Activated naive CD8-positive, alpha-beta T cell (primary cell): ENCODE results near the gene C1QTNF7.
A peak's percentile ranks its signal among the peaks of the same experiment; 100 is the strongest.

ENCODE experiments used
- H3K27ac Mint-ChIP-seq: one replicate; pipeline ENCODE4 v1.8.0; 2021; ENCODE audit warnings: mixed read lengths
- H3K27me3 Mint-ChIP-seq: one replicate; pipeline ENCODE4 v1.8.0; 2021; ENCODE audit warnings: mixed read lengths
- H3K36me3 Mint-ChIP-seq: one replicate; pipeline ENCODE4 v1.8.0; 2021; ENCODE audit warnings: mixed read lengths
- H3K4me1 Mint-ChIP-seq: one replicate; pipeline ENCODE4 v1.8.0; 2021; ENCODE audit warnings: low read depth, mixed read lengths
- H3K4me3 Mint-ChIP-seq: one replicate; pipeline ENCODE4 v1.8.0; 2021; ENCODE audit warnings: mild to moderate bottlenecking, mixed read lengths
- H3K9me3 Mint-ChIP-seq: one replicate; pipeline ENCODE4 v1.8.0; 2021; ENCODE audit warnings: low read depth, mixed read lengths

C1QTNF7 gene, protein sequence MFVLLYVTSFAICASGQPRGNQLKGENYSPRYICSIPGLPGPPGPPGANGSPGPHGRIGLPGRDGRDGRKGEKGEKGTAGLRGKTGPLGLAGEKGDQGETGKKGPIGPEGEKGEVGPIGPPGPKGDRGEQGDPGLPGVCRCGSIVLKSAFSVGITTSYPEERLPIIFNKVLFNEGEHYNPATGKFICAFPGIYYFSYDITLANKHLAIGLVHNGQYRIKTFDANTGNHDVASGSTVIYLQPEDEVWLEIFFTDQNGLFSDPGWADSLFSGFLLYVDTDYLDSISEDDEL

DNA sequence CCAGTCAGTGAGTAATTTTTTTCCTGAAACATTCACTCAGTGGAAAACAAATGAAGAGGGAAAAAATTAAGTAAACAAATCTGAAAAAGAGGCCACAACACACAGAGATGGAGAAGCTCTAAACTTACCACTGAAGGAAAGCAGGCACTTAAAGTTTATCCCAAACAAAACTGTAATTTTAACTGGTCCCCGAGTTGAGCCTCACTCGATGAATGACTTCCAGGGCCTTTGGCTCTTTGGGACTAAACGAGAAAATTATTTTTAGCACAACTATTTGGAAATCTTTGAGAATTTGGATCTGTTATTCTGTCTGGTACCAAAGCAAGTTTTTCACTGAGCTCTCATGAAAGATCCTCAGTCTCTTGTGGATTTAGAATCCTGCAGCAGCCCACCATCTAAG is at the start of gene C1QTNF7:
TSS of gene C1QTNF7 (plus strand) at position 333 of the 400 bp plus-strand sequence. CDS start 7,711 bp downstream, outside the sequence.
- Mint-ChIP-seq H3K9me3 (peaks cover 5% of the 10 kb centered on the region), H3K27me3 (no peaks in the 10 kb centered on the region), H3K36me3 (peaks cover 5% of the 10 kb centered on the region), H3K27ac (no peak within 1 kb of the TSS), H3K4me3 (no peak within 1 kb of the TSS), H3K4me1 (no peaks in the 10 kb centered on the region)

DNA sequence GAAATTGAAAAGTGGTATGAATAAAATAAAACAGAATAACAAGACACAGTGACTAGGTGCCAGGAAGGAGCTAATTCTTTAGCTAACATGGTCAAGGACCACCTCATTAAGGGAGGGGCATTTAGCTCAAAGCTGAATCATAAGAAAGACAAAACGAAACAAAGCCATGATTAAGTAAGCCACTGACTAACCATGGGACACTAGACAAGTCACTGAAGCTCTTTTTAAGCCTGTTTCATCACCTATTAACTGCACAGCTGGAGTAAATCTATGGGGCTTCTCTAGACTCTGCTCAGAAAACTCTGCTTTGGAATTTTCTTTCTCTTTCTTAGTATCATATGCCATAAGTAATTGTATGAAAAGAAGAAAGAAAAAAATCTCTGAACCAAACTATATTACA is 49.8 kb upstream of the C1QTNF7 start:
- Mint-ChIP-seq H3K4me1 (peaks cover 20% of the 10 kb centered on the region), H3K9me3 (no peaks in the 10 kb centered on the region), H3K27me3 (no peaks in the 10 kb centered on the region), H3K27ac (no peak overlapping the region), H3K36me3 (peaks cover 5% of the 10 kb centered on the region), H3K4me3 (no peak overlapping the region)

DNA sequence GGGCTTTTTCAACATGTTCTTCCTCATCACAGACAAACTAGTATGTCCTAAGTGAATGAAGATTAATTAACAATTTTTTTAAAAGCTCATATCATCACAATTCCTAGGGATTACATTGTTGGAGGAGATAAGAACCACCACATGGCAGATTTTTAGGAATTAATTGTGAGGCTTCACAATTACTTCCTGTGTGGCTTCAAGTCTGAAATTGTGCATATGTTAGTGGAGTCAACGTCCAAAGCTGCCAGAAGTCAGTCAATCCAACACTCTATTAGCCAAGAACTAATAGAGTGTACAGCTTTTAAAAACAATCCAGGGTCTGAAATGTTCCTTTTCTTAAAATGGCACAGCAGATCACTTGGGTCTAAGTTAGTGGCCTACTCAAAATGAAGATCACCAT is 49.3 kb upstream of the C1QTNF7 start:
- peaks cover 5% of the 10 kb centered on the region for H3K36me3 Mint-ChIP-seq
- H3K27ac Mint-ChIP-seq: no peak overlapping the region
- H3K4me1 Mint-ChIP-seq: peaks cover 20% of the 10 kb centered on the region
- H3K9me3 Mint-ChIP-seq: no peaks in the 10 kb centered on the region
- H3K4me3 Mint-ChIP-seq: no peak overlapping the region
- no peaks in the 10 kb centered on the region for H3K27me3 Mint-ChIP-seq

DNA sequence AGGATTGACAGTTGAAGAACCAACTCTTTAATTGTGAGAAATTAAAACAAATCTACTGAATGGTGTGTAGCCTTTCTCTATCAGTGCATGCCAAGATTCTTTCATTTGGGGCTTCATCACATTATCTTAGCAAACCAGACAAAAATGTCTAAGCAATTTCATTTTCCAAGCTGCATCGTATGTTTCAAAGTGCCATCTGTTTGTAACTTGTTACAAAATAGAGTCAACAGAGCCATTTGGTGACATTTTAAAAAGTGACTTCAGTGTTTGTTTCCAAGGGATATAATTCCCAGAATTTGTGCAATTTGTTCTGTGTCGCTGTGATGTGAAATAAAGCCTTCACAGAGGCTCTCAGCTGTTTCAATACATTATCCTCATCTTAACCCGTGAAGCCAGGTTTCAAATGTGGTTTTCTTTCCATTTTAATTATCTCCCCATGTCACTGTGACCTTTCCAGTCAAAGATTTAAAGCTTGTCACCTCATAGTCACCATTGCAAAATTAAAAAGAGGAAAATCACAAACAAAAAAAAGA is 46.0 kb upstream of the C1QTNF7 start:
- Mint-ChIP-seq H3K27ac (no peak overlapping the region), H3K9me3 (no peaks in the 10 kb centered on the region), H3K27me3 (no peaks in the 10 kb centered on the region), H3K4me1 (peaks cover 1% of the 10 kb centered on the region), H3K36me3 (peaks cover 5% of the 10 kb centered on the region), H3K4me3 (no peak overlapping the region)

DNA sequence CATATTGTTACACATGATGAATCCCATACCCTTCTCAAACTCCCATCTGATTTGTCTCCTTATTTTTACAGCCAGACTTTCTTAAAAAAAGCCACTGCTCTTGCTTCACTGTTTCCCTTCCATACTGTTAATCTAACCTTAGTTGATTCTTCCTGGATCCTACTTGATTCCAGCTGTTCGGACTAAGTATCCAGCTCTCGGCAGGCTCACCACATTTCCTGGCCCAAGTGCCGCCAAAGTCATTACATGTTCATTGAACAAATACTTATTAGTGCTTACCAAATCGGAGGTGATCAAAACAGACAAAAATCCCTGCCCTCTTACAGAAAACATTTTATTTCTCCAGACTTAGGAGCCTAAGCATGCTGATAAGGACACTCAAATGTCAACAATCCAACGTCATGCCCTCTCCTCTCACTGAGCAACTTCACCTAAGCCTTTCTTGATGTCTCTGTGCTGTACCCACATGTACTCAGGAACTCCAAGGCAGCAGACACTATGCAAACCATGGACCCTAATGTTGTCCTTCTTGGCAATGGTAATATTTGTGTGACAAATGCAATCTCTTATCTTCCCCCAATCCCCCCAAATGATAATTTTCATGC is 45.1 kb upstream of the C1QTNF7 start:
- Mint-ChIP-seq H3K4me3 (no peak overlapping the region), H3K27ac (no peak overlapping the region), H3K4me1 (no peaks in the 10 kb centered on the region), H3K9me3 (no peaks in the 10 kb centered on the region), H3K27me3 (no peaks in the 10 kb centered on the region), H3K36me3 (peaks cover 5% of the 10 kb centered on the region)

DNA sequence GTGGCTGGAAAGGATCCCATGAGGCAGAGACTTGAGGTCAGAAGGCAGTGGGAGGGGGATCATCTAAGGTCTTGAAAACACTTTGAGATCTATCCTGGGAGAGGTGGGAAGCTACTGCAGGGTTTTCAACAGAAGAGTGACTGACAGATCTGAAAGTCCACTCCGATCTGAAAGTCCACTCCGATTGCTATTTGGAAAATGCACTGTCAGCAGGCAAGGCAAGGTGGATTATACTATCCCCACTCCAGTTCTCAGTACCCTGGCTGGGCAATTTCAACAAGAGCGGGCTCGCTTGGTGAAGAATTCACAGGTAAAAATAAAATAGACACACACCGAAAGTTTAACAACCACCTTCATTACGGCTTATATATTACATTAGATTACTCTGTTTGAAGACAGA is 42.3 kb upstream of the C1QTNF7 start:
- Mint-ChIP-seq H3K9me3 (no peaks in the 10 kb centered on the region), H3K27me3 (no peaks in the 10 kb centered on the region), H3K27ac (no peak overlapping the region), H3K4me1 (no peaks in the 10 kb centered on the region), H3K36me3 (peaks cover 5% of the 10 kb centered on the region), H3K4me3 (no peak overlapping the region)

DNA sequence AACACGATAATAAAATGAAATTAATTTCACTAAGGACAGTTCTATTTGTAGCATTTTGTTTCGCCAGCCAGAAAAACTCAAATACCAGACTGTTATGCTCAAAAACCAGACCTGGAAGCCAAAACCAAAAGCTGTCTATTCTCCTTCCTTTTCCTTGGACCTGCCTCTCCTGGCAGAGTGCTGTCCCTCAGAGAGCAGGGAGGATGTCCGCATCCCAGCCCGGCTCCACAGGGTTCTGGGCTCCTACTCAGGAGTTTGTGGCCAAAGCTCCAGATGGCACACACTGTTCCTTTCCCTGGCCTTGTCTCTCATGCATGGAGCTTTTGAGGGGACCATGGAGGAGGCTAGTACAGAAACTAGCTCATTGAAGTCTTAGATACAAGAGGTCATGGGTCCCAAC is 41.9 kb upstream of the C1QTNF7 start:
- H3K4me1 Mint-ChIP-seq: no peaks in the 10 kb centered on the region
- no peak overlapping the region for H3K4me3 Mint-ChIP-seq
- no peak overlapping the region for H3K27ac Mint-ChIP-seq
- H3K9me3 Mint-ChIP-seq: no peaks in the 10 kb centered on the region
- no peaks in the 10 kb centered on the region for H3K27me3 Mint-ChIP-seq
- peaks cover 5% of the 10 kb centered on the region for H3K36me3 Mint-ChIP-seq

DNA sequence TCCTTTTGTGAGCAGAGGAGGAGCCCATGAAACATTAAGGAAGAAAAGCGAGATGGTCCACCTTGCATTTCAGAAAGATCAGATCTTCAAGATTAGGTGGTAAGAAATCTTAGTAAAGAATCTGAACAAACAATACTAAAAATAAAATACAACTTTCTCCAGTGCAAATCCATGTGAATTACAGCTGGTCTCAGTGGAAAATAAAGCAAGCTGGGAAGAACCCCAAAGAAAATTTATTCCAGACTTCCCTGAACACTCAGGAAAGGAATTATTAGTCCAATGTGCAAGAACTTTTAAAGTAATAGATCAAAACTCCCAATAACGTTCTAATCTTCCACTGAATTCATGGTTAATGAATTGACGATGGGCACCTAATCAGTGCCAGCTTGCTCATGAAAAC is 37.3 kb upstream of the C1QTNF7 start:
- Mint-ChIP-seq H3K27ac (no peak overlapping the region), H3K36me3 (no peaks in the 10 kb centered on the region), H3K4me3 (no peak overlapping the region), H3K9me3 (no peaks in the 10 kb centered on the region), H3K4me1 (no peaks in the 10 kb centered on the region), H3K27me3 (no peaks in the 10 kb centered on the region)

DNA sequence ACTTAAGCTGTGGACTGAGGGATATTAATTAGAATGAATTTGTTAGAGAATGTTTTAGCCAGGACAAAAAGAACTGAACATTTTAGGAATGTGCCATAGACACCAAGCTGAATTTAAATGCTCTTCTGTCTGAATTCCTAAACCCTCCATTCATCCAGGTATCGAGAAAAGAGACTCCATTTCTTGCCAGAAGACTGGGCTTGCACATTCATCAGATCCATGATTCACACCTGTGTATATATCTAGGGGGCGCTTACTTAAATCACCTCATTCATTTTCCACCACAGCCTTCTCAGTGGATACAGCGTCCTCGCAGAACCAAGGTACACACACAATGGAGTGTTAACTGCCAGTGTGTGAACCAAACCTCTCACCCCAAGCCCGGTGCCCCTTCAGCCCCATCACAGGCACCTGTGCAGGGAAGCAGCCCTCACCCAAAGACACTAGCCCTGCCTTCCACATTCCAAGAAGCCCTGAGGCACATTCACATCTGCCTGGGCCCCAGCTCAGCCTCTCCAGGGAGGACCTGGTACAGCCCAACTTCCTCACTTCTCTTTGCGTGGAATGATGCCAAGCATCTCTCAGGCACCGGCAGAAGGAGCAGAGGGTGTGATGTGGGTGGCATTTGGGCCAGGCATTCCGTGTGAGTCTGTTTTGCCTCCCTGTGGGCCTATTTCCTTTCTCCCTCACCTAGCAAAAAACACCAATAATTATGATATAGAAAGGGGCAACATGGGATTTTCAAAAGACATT is 35.6 kb upstream of the C1QTNF7 start:
- no peaks in the 10 kb centered on the region for H3K27me3 Mint-ChIP-seq

DNA sequence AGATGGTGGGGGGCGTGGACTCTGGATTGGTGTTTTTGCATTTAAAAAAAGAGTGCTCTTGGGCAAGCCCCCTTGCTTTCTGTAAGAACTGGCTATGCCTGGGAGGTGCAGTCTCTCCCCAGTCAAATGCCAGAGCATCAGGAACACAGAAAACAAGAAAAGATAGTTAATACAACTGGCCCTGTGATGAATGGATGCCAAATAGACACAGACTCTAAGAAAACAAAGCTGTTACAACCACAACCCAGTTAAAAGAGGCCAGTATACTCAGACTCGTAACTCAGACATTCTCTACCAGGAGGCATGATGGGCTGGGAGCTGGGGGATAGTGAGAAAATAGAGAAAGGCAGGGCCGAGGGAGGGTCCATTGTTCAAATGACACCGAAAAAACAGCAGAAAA is 32.5 kb upstream of the C1QTNF7 start:
- H3K36me3 Mint-ChIP-seq: no peaks in the 10 kb centered on the region
- H3K9me3 Mint-ChIP-seq: no peaks in the 10 kb centered on the region
- no peaks in the 10 kb centered on the region for H3K27me3 Mint-ChIP-seq
- no peak overlapping the region for H3K27ac Mint-ChIP-seq
- no peak overlapping the region for H3K4me3 Mint-ChIP-seq
- peaks cover 18% of the 10 kb centered on the region for H3K4me1 Mint-ChIP-seq

More for the DNA sequence above, 35.6 kb upstream of the C1QTNF7 start:
- Mint-ChIP-seq H3K4me1 (peaks cover 4% of the 10 kb centered on the region), H3K9me3 (no peaks in the 10 kb centered on the region), H3K27ac (no peak overlapping the region), H3K4me3 (no peak overlapping the region), H3K36me3 (no peaks in the 10 kb centered on the region)

DNA sequence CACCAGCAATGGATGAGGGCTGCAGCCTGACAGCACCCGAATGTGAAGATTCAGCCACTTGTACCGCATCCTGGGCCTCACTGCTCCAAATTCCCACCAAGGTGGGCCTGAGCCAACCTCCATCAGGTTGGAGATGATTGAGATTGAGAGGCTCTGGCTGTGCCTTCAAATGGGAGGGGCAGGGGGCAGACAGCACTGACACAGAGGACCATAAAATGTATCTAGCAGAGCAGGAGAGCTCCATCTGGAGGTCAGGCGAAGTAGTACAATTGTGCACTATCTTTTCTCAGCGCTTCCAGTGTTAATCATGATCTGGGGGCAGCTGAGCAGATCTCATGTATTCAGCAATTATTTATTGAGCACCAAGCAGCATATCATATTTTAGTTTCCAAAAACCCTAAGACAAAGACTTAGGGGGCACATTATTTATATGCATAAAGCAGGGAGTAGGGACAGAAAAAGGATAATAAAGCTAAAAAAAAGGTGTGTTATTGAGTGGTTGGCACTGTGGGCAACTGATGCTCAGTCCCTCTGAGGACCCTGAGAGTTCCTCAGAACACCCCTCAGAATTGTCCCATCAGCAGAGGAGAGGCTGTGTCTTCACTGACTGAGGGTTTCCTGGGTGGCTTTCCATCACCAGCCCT is 31.6 kb upstream of the C1QTNF7 start:
- Mint-ChIP-seq H3K4me3 (no peak overlapping the region), H3K36me3 (no peaks in the 10 kb centered on the region), H3K4me1 (peaks cover 28% of the 10 kb centered on the region), H3K27me3 (no peaks in the 10 kb centered on the region), H3K27ac (no peak overlapping the region), H3K9me3 (no peaks in the 10 kb centered on the region)

DNA sequence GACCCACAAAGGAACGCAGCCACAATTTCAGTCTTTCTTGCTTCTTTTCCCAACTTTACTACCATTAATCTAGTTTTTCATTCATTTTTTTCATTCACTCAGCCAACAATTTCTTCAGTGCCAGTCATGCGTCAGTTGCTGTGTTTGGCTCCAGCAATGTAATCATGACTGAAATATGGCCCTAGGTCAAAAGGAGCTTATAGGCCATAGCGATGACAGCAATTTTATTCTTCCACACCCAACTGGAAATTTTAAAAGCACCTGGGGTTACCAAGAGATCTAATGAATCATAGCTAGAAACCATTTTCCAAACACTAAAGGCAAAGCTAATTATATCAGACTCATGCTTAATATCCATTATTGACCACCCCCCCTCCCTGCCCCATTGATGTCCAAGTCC is 29.8 kb upstream of the C1QTNF7 start:
- peaks cover 41% of the 10 kb centered on the region for H3K4me1 Mint-ChIP-seq
- no peaks in the 10 kb centered on the region for H3K27me3 Mint-ChIP-seq
- no peak overlapping the region for H3K27ac Mint-ChIP-seq
- H3K9me3 Mint-ChIP-seq: no peaks in the 10 kb centered on the region
- H3K4me3 Mint-ChIP-seq: no peak overlapping the region
- H3K36me3 Mint-ChIP-seq: no peaks in the 10 kb centered on the region

DNA sequence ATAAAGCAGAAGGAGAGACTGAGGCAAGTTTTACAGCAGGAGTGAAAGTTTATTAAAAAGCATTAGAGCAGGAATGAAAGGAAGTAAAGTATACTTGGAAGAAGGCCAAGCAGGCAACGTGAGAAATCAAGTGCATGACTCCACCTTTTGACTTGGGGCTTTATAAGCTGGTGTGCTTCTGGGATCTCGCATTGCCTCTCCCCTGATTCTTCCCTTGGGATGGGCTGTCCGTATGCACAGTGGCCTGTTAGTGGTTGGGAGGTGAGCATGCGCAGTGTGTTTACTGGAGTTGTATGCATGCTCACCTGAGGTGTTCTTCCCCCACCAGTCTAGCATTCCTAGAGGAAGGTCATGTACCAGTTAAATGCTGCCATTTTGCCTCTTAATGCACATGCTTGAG is 29.1 kb upstream of the C1QTNF7 start:
- no peak overlapping the region for H3K27ac Mint-ChIP-seq
- H3K36me3 Mint-ChIP-seq: no peaks in the 10 kb centered on the region
- H3K9me3 Mint-ChIP-seq: no peaks in the 10 kb centered on the region
- no peak overlapping the region for H3K4me3 Mint-ChIP-seq
- peaks cover 45% of the 10 kb centered on the region for H3K4me1 Mint-ChIP-seq
- H3K27me3 Mint-ChIP-seq: no peaks in the 10 kb centered on the region

DNA sequence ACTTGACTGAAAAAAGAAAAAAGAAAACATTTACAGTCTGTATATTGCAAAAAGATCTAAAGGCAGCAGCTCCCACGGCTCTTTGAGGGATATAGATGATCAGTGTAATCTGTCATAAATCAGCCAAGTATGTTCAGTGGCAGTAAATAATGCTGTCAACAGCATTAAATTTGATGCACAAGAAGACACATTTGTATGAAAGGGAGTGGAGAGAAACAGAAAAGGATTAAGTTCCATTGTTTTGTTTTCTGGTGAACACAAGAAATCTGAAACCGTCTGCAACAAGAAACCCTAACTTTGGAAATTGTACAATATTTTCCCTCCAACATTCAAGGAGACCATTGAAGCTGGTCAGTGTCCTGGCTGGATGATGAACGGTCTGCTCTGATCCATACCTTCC is 27.6 kb upstream of the C1QTNF7 start:
- Mint-ChIP-seq H3K36me3 (no peaks in the 10 kb centered on the region), H3K4me3 (no peak overlapping the region), H3K4me1 (peaks cover 47% of the 10 kb centered on the region), H3K27me3 (no peaks in the 10 kb centered on the region), H3K27ac (peak overlapping the region; percentile 84), H3K9me3 (no peaks in the 10 kb centered on the region)
